Astrocyte (in vitro differentiated cells and primary cell): ENCODE measurements around the gene GFM1. TPM values are rescaled to one million over a fixed set of nuclear protein-coding genes. Genes with fewer than 3 reads are reported as not detected.

Experiments used
- DNase-seq: peaks from one replicate; pipeline ENCODE4 v3.0.0-alpha.2; 2010; ENCODE audit warnings: low read depth
- FAIRE-seq: peaks from 2 replicates; lab custom pipeline; 2011; peaks lifted over from hg19 to GRCh38; lab: Jason Lieb, UNC
- H2AFZ ChIP-seq: 2 replicates; pipeline ENCODE4 v1.6.0; 2012; ENCODE audit warnings: low read depth, low read length, inconsistent platforms
- H3K27ac ChIP-seq: 2 replicates; pipeline ENCODE4 v1.5.1; 2011; ENCODE audit warnings: low read depth, low read length, inconsistent platforms
- H3K27me3 ChIP-seq: 2 replicates; pipeline ENCODE4 v1.6.0; 2011; ENCODE audit warnings: low read length, inconsistent platforms; ENCODE audit not compliant: insufficient read depth
- H3K36me3 ChIP-seq: 2 replicates; pipeline ENCODE4 v1.5.1; 2011; ENCODE audit warnings: low read length, inconsistent platforms; ENCODE audit not compliant: insufficient read depth
- H3K4me1 ChIP-seq: 2 replicates; pipeline ENCODE4 v1.5.1; 2011; ENCODE audit warnings: low read length, inconsistent platforms; ENCODE audit not compliant: insufficient read depth
- H3K4me2 ChIP-seq: 2 replicates; pipeline ENCODE4 v1.6.0; 2012; ENCODE audit warnings: low read length, inconsistent platforms
- H3K4me3 ChIP-seq: 2 replicates; pipeline ENCODE4 v1.5.1; 2011; ENCODE audit warnings: low read depth, mild to moderate bottlenecking, low read length, inconsistent platforms; ENCODE audit not compliant: insufficient read depth
- H3K79me2 ChIP-seq: 2 replicates; pipeline ENCODE4 v1.6.0; 2012; ENCODE audit warnings: mild to moderate bottlenecking, low read length, inconsistent platforms; ENCODE audit not compliant: insufficient read depth
- H3K9ac ChIP-seq: 2 replicates; pipeline ENCODE4 v1.6.0; 2012; ENCODE audit warnings: mild to moderate bottlenecking, low read length, inconsistent platforms
- H3K9me3 ChIP-seq: 2 replicates; pipeline ENCODE4 v1.5.1; 2012; ENCODE audit warnings: low read depth, mild to moderate bottlenecking, low read length, inconsistent platforms; ENCODE audit not compliant: insufficient read depth
- H4K20me1 ChIP-seq: 2 replicates; pipeline ENCODE4 v1.6.0; 2012; ENCODE audit warnings: low read length, inconsistent platforms; ENCODE audit not compliant: insufficient read depth
- H3K27ac Mint-ChIP-seq: one replicate; pipeline ENCODE4 v1.8.0; 2021; ENCODE audit warnings: mild to moderate bottlenecking, mixed read lengths; ENCODE audit not compliant: unreplicated experiment
- H3K27me3 Mint-ChIP-seq: one replicate; pipeline ENCODE4 v1.8.0; 2021; ENCODE audit warnings: low read depth, mixed read lengths; ENCODE audit not compliant: unreplicated experiment
- H3K36me3 Mint-ChIP-seq: one replicate; pipeline ENCODE4 v1.8.0; 2021; ENCODE audit warnings: low read depth, mixed read lengths; ENCODE audit not compliant: unreplicated experiment
- H3K4me1 Mint-ChIP-seq: one replicate; pipeline ENCODE4 v1.8.0; 2021; ENCODE audit warnings: low read depth, mixed read lengths; ENCODE audit not compliant: unreplicated experiment
- H3K4me3 Mint-ChIP-seq: one replicate; pipeline ENCODE4 v1.8.0; 2021; ENCODE audit warnings: mild to moderate bottlenecking, moderate library complexity, mixed read lengths; ENCODE audit not compliant: unreplicated experiment
- H3K9me3 Mint-ChIP-seq: one replicate; pipeline ENCODE4 v1.8.0; 2021; ENCODE audit warnings: mild to moderate bottlenecking, mixed read lengths; ENCODE audit not compliant: unreplicated experiment
- CTCF ChIP-seq: IDR thresholded peaks from 2 replicates; pipeline ENCODE4 v1.5.1; 2011; ENCODE audit warnings: low read depth, mild to moderate bottlenecking, inconsistent platforms, low read length, moderate library complexity; ENCODE audit not compliant: insufficient read depth
- EZH2 ChIP-seq: IDR thresholded peaks from 2 replicates; pipeline ENCODE4 v1.6.1; 2012; ENCODE audit warnings: mild to moderate bottlenecking, low read length, inconsistent platforms; ENCODE audit not compliant: insufficient read depth
- total RNA-seq: library from RNA; stranded (reverse); gene quantifications from 2 replicates; pipeline ENCODE4 v1.2.1, GENCODE V29; 2021

Gene GFM1
- total RNA-seq, 1 donor from 2014 or later: 32.6 TPM

DNA sequence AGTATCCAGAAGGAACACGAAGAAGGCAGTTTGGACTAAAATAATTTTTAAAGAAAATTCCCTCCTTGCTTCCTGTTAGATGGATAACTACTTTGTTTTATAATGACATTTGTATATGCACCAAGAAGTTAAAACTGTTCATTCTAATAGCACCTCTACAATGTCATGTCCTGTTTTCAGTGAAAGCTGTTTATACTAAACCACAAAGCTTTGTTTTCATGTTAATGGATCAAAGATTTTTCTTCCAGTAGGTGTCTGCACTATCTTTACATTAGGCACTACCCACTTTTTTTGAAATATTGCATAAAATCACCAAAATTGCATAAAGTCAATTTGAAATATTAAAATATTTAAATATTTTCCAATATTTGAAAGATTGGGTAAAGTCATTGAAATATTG lies 77.8 kb downstream of the GFM1 start:
- FAIRE-seq (no peak), DNase-seq (no peak)
- Histone ChIP-seq H3K79me2 (peaks cover 3% of the 10 kb centered on the region), H3K27ac (no peak overlapping the region), H4K20me1 (no peaks in the 10 kb centered on the region), H3K9ac (no peak overlapping the region), H2AFZ (no peak overlapping the region), H3K4me2 (no peak overlapping the region), H3K4me3 (no peak overlapping the region), H3K9me3 (no peaks in the 10 kb centered on the region), H3K27me3 (no peaks in the 10 kb centered on the region), H3K4me1 (peaks cover 57% of the 10 kb centered on the region), H3K36me3 (no peaks in the 10 kb centered on the region)
- TF ChIP-seq EZH2: no peak
- TF ChIP-seq CTCF: no peak
- no peak overlapping the region for H3K4me3 Mint-ChIP-seq
- H3K27ac Mint-ChIP-seq: no peak overlapping the region
- peaks cover 29% of the 10 kb centered on the region for H3K4me1 Mint-ChIP-seq
- peaks cover 2% of the 10 kb centered on the region for H3K36me3 Mint-ChIP-seq
- H3K9me3 Mint-ChIP-seq: no peaks in the 10 kb centered on the region
- H3K27me3 Mint-ChIP-seq: no peaks in the 10 kb centered on the region

GRCh38 chr3:158723991-158724390 lies 79.7 kb downstream of the GFM1 start:
- Histone ChIP-seq H3K4me3 (no peak overlapping the region), H3K9ac (no peak overlapping the region), H3K36me3 (no peaks in the 10 kb centered on the region), H3K4me2 (no peak overlapping the region), H3K27ac (peak overlapping the region; percentile 83), H4K20me1 (no peaks in the 10 kb centered on the region), H3K4me1 (peaks cover 46% of the 10 kb centered on the region), H3K9me3 (no peaks in the 10 kb centered on the region), H3K79me2 (peaks cover 3% of the 10 kb centered on the region), H3K27me3 (no peaks in the 10 kb centered on the region), H2AFZ (no peak overlapping the region)
- DNase-seq: no peak
- no peaks in the 10 kb centered on the region for H3K9me3 Mint-ChIP-seq
- no peak for FAIRE-seq
- H3K27ac Mint-ChIP-seq: no peak overlapping the region
- no peak for TF ChIP-seq EZH2
- TF ChIP-seq CTCF: no peak
- H3K36me3 Mint-ChIP-seq: peaks cover 2% of the 10 kb centered on the region
- peaks cover 27% of the 10 kb centered on the region for H3K4me1 Mint-ChIP-seq
- no peaks in the 10 kb centered on the region for H3K27me3 Mint-ChIP-seq
- H3K4me3 Mint-ChIP-seq: peak overlapping the region; percentile 54

- FAIRE-seq: peak; percentile 56
These were observed 81.2 kb downstream of the GFM1 start for GRCh38 chr3:158725348-158726011.

More at GRCh38 chr3:158725348-158726011, 81.2 kb downstream of the GFM1 start:
- Mint-ChIP-seq H3K27me3 (no peaks in the 10 kb centered on the region), H3K4me3 (no peak overlapping the region), H3K4me1 (peaks cover 27% of the 10 kb centered on the region), H3K27ac (peak overlapping the region; percentile 15), H3K9me3 (no peaks in the 10 kb centered on the region), H3K36me3 (peaks cover 2% of the 10 kb centered on the region)
- Histone ChIP-seq H3K27ac (peak overlapping the region; percentile 88), H3K9ac (peak overlapping the region; percentile 67), H3K9me3 (no peaks in the 10 kb centered on the region), H3K4me2 (peak overlapping the region; percentile 66), H3K36me3 (no peaks in the 10 kb centered on the region), H3K4me3 (no peak overlapping the region), H3K4me1 (peaks cover 46% of the 10 kb centered on the region), H4K20me1 (no peaks in the 10 kb centered on the region), H2AFZ (no peak overlapping the region), H3K79me2 (peaks cover 3% of the 10 kb centered on the region), H3K27me3 (no peaks in the 10 kb centered on the region)
- peak; percentile 100 for DNase-seq
- TF ChIP-seq CTCF (no peak), EZH2 (no peak)
